Liver (tissue), 9 donors: ENCODE results near the gene SRP14. TPM values are rescaled to one million over a fixed set of nuclear protein-coding genes. Genes with fewer than 3 reads are reported as not detected.

Source experiments
- DNase-seq: peaks from one replicate; pipeline ENCODE4 v3.0.0-alpha.2; 2017; ENCODE audit warnings: low spot score
- H3K27ac ChIP-seq, 2 donors: one replicate each; pipeline ENCODE4 v1.7.0; 2013; ENCODE audit warnings: inconsistent platforms in 2 of 2, low read length in 2 of 2, control low read depth in 1 of 2, low read depth in 1 of 2, mild to moderate bottlenecking in 1 of 2
- H3K27me3 ChIP-seq, 4 donors: one replicate each; pipeline versions ENCODE4 v1.6.1 to v1.7.0; 2013; ENCODE audit warnings: low read length in 3 of 4, inconsistent platforms in 1 of 4, mild to moderate bottlenecking in 1 of 4, moderate library complexity in 1 of 4; ENCODE audit not compliant: control insufficient read depth in 4 of 4, insufficient read depth in 4 of 4
- H3K36me3 ChIP-seq, 4 donors: one replicate each; pipeline versions ENCODE4 v1.6.1 to v1.7.0; 2013; ENCODE audit warnings: low read length in 3 of 4, mild to moderate bottlenecking in 3 of 4, low read depth in 1 of 4, moderate library complexity in 1 of 4; ENCODE audit not compliant: control insufficient read depth in 4 of 4, insufficient read depth in 3 of 4
- H3K4me1 ChIP-seq, 4 donors: one replicate each; pipeline versions ENCODE4 v1.6.1 to v1.7.0; 2013; ENCODE audit warnings: low read length in 3 of 4, mild to moderate bottlenecking in 3 of 4, moderate library complexity in 1 of 4; ENCODE audit not compliant: control insufficient read depth in 4 of 4, insufficient read depth in 4 of 4
- H3K4me3 ChIP-seq, 3 donors: one replicate each; pipeline versions ENCODE4 v1.6.1 to v1.7.0; 2013; ENCODE audit warnings: low read length in 3 of 3, control low read depth in 1 of 3, low read depth in 1 of 3, mild to moderate bottlenecking in 1 of 3
- H3K9ac ChIP-seq, 2 donors: one replicate each; pipeline ENCODE4 v1.7.0; 2013; ENCODE audit warnings: low read length in 2 of 2, mild to moderate bottlenecking in 2 of 2, moderate library complexity in 2 of 2, control low read depth in 1 of 2, low read depth in 1 of 2
- H3K9me3 ChIP-seq, 4 donors: one replicate each; pipeline versions ENCODE4 v1.6.1 to v1.7.0; 2013; ENCODE audit warnings: low read length in 3 of 4; ENCODE audit not compliant: control insufficient read depth in 4 of 4
- ATF3 ChIP-seq: IDR thresholded peaks from 2 replicates; pipeline ENCODE4 v1.6.1; 2016; ENCODE audit warnings: antibody characterized with exemption
- CTCF ChIP-seq: fragments of 150-350 bp; IDR thresholded peaks from 2 replicates; pipeline ENCODE4 v1.5.1; 2017; ENCODE audit warnings: improper control_type of control experiment, low read depth, low read length; ENCODE audit not compliant: missing input control
- EGR1 ChIP-seq, 2 donors: IDR thresholded peaks; 2 replicates each; pipeline ENCODE4 v1.6.1; 2016 to 2018; ENCODE audit warnings: antibody characterized with exemption in 2 of 2, low read depth in 2 of 2
- FOXA1 ChIP-seq: IDR thresholded peaks from 2 replicates; pipeline ENCODE4 v1.6.1; 2016; ENCODE audit warnings: antibody characterized with exemption
- FOXA2 ChIP-seq: IDR thresholded peaks from 2 replicates; pipeline ENCODE4 v1.6.1; 2016; ENCODE audit warnings: antibody characterized with exemption
- GABPA ChIP-seq, 2 donors: IDR thresholded peaks in 1 of 2; conservative IDR thresholded peaks in 1 of 2; 2 replicates each; pipeline ENCODE4 v1.6.1; 2016; ENCODE audit warnings: antibody characterized with exemption in 2 of 2, mild to moderate bottlenecking in 1 of 2, moderate library complexity in 1 of 2
- HNF4A ChIP-seq, 2 donors: conservative IDR thresholded peaks; 2 replicates each; pipeline ENCODE4 v1.6.1; 2016; ENCODE audit warnings: antibody characterized with exemption in 2 of 2, mild to moderate bottlenecking in 2 of 2
- HNF4G ChIP-seq: IDR thresholded peaks from 2 replicates; pipeline ENCODE4 v1.6.1; 2016; ENCODE audit warnings: antibody characterized with exemption
- JUND ChIP-seq, 2 donors: IDR thresholded peaks; 2 replicates each; pipeline ENCODE4 v1.6.1; 2016; ENCODE audit warnings: antibody characterized with exemption in 2 of 2
- MAX ChIP-seq: IDR thresholded peaks from 2 replicates; pipeline ENCODE4 v1.6.1; 2016; ENCODE audit warnings: antibody characterized with exemption
- NR2F2 ChIP-seq: IDR thresholded peaks from 2 replicates; pipeline ENCODE4 v1.6.1; 2016; ENCODE audit warnings: antibody characterized with exemption
- RAD21 ChIP-seq, 2 donors: IDR thresholded peaks; 2 replicates each; pipeline ENCODE4 v1.6.1; 2016; ENCODE audit warnings: antibody characterized with exemption in 2 of 2, mild to moderate bottlenecking in 2 of 2
- REST ChIP-seq: IDR thresholded peaks from 2 replicates; pipeline ENCODE4 v1.6.1; 2016; ENCODE audit warnings: antibody characterized with exemption, mild to moderate bottlenecking
- RXRA ChIP-seq, 2 donors: IDR thresholded peaks; 2 replicates each; pipeline ENCODE4 v1.6.1; 2017 to 2018; ENCODE audit warnings: antibody characterized with exemption in 2 of 2, mild to moderate bottlenecking in 1 of 2
- SP1 ChIP-seq: IDR thresholded peaks from 2 replicates; pipeline ENCODE4 v1.6.1; 2018; ENCODE audit warnings: antibody characterized with exemption, mild to moderate bottlenecking
- TAF1 ChIP-seq: conservative IDR thresholded peaks from 2 replicates; pipeline ENCODE4 v1.6.1; 2016; ENCODE audit warnings: antibody characterized with exemption, mild to moderate bottlenecking
- YY1 ChIP-seq: IDR thresholded peaks from 2 replicates; pipeline ENCODE4 v1.6.1; 2016; ENCODE audit warnings: antibody characterized with exemption, mild to moderate bottlenecking
- ZBTB33 ChIP-seq: IDR thresholded peaks from 2 replicates; pipeline ENCODE4 v1.6.1; 2016; ENCODE audit warnings: antibody characterized with exemption
- WGBS: extraction: QIAGEN DNeasy Blood & Tissue Kit; methylation state at CpG from one replicate; pipeline ENCODE4 v1.1.7; 2013; 5-methylcytosine and 5-hydroxymethylcytosine counted together
- polyA plus RNA-seq, 2 donors: library from polyadenylated mRNA; stranded (reverse) in 1 of 2; unstranded in 1 of 2; fragments of 200-250 nt in 1 of 2; fragments of >200 nt in 1 of 2; fragmentation: Nextera tagmentation in 1 of 2; extraction: Ambion mirVana in 1 of 2; gene quantifications; one replicate each; pipeline versions ENCODE4 v1.2.1 to v1.2.3, GENCODE V29; 2013 to 2015
- total RNA-seq, 2 donors: library from RNA; depleted of rRNA; stranded (reverse); fragments of >200 nt; gene quantifications; one replicate each; pipeline ENCODE4 v1.2.3, GENCODE V29; 2014
- donor health status: healthy.
- donor health status: healthy.
- donor health status: healthy.
- donor health status: healthy.
- donor health status: healthy.

The SRP14 gene
- total and polyA plus RNA-seq, 4 donors = 67.2 to 357 (median 116) TPM

GRCh38 chr15:40087991-40088928, 49.3 kb upstream of the SRP14 start:
- Histone ChIP-seq H3K27ac (peak overlapping the region; percentile 58 to 70), H3K4me1 (peaks cover 19 to 51% (median 42%) of the 10 kb centered on the region in 4 donors), H3K27me3 (no peaks in the 10 kb centered on the region), H3K36me3 (no peaks in the 10 kb centered on the region), H3K4me3 (no peak overlapping the region), H3K9ac (no peak overlapping the region), H3K9me3 (no peaks in the 10 kb centered on the region)
- DNase-seq = peak; percentile 73
- TF ChIP-seq HNF4G (peak; percentile 67), SP1 (peak; percentile 97), JUND (IDR thresholded peaks at IDR 0.05) (peak; percentile 64 to 76), GABPA (IDR thresholded peaks at IDR 0.05 in 1 of 2, conservative IDR thresholded peaks at IDR 0.05 in 1 of 2) (peak in 1 of 2 donors; percentile 53), MAX (peak; percentile 77), ATF3 (peak; percentile 53), TAF1 (no peak), RXRA (IDR thresholded peaks at IDR 0.05) (peak; percentile 98 to 99), FOXA2 (peak; percentile 49), RAD21 (IDR thresholded peaks at IDR 0.05) (peak; percentile 46 to 66), REST (peak; percentile 61), FOXA1 (no peak), ZBTB33 (peak; percentile 72), EGR1 (IDR thresholded peaks at IDR 0.05; ENCODE audit: low read depth in 2 of 2) (peak; percentile 52 to 86), NR2F2 (peak; percentile 98), CTCF (no peak), YY1 (peak; percentile 58), HNF4A (conservative IDR thresholded peaks at IDR 0.05) (peak; percentile 97)
- WGBS = 49% methylated on average over 9 of the region's 9 CpGs
